Measurements from ENCODE around the gene NRDE2.

NRDE2 gene, protein sequence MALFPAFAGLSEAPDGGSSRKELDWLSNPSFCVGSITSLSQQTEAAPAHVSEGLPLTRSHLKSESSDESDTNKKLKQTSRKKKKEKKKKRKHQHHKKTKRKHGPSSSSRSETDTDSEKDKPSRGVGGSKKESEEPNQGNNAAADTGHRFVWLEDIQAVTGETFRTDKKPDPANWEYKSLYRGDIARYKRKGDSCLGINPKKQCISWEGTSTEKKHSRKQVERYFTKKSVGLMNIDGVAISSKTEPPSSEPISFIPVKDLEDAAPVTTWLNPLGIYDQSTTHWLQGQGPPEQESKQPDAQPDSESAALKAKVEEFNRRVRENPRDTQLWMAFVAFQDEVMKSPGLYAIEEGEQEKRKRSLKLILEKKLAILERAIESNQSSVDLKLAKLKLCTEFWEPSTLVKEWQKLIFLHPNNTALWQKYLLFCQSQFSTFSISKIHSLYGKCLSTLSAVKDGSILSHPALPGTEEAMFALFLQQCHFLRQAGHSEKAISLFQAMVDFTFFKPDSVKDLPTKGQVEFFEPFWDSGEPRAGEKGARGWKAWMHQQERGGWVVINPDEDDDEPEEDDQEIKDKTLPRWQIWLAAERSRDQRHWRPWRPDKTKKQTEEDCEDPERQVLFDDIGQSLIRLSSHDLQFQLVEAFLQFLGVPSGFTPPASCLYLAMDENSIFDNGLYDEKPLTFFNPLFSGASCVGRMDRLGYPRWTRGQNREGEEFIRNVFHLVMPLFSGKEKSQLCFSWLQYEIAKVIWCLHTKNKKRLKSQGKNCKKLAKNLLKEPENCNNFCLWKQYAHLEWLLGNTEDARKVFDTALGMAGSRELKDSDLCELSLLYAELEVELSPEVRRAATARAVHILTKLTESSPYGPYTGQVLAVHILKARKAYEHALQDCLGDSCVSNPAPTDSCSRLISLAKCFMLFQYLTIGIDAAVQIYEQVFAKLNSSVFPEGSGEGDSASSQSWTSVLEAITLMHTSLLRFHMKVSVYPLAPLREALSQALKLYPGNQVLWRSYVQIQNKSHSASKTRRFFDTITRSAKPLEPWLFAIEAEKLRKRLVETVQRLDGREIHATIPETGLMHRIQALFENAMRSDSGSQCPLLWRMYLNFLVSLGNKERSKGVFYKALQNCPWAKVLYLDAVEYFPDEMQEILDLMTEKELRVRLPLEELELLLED

DNA sequence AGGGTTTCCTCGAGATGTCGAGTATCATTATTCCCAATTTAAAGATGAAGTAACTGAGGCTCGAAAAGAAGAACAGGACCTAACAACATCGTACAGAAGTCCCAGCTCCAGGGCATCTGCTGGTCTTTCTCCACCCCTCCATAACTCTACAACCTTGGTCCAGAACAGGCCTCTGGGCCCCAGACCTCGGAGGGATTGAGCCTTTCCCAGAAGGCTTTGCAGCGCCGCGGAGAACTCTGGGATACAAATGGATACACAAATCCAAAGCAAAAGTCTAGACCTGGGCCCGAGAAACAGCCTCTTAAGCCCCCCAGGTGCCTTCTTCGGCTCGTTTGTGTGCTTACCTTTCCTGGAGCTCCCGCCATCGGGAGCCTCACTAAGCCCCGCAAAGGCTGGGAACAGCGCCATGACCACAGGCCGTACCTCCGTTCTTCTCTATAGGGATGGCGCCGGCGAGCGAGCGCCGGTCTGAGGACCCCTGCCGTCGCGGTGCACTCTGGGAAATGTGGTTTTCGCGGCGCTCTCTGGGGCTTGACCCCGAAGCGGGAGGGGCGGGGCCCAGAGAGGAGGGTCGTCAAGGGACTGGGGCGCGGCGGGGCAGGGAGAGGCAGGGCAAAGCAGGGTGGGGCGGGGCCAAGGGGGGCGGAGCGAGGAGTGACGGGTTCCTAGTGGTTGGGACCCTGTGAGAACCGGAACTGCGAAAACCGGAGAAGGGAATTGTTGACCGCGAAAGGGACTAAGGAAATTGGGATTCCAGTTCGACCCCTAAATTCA, at the start of gene NRDE2:
Gene NRDE2 (minus strand): TSS at position 445 of the 774 bp plus-strand sequence. CDS start 37 bp downstream, at position 408.
- TF ChIP-seq RAD21 (IDR thresholded peaks at IDR 0.05; ENCODE audit: low read depth) = no peak
- peak; percentile 84 for TF ChIP-seq YY1 (IDR thresholded peaks at IDR 0.05; ENCODE audit: low read depth)
- peak; percentile 4; the same call in 1 of the 2 replicates for TF ChIP-seq TAF1 (IDR thresholded peaks at IDR 0.05; ENCODE audit: low read depth)
- TF ChIP-seq TEAD4 (IDR thresholded peaks at IDR 0.05) = no peak
- no peak for TF ChIP-seq CEBPB (IDR thresholded peaks at IDR 0.05)
- peak; percentile 55; the same call in 1 of the 2 replicates for TF ChIP-seq ZBTB7A (IDR thresholded peaks at IDR 0.05; ENCODE audit: low read depth)
- TF ChIP-seq, protein P1, sequence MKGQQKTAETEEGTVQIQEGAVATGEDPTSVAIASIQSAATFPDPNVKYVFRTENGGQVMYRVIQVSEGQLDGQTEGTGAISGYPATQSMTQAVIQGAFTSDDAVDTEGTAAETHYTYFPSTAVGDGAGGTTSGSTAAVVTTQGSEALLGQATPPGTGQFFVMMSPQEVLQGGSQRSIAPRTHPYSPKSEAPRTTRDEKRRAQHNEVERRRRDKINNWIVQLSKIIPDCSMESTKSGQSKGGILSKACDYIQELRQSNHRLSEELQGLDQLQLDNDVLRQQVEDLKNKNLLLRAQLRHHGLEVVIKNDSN (IDR thresholded peaks at IDR 0.05) = no peak
- no peak for TF ChIP-seq NFIC (IDR thresholded peaks at IDR 0.05)
- peak; percentile 49; the same call in 1 of the 2 replicates for TF ChIP-seq TCF12 (IDR thresholded peaks at IDR 0.05; ENCODE audit: low read depth)
- TF ChIP-seq, protein P2, sequence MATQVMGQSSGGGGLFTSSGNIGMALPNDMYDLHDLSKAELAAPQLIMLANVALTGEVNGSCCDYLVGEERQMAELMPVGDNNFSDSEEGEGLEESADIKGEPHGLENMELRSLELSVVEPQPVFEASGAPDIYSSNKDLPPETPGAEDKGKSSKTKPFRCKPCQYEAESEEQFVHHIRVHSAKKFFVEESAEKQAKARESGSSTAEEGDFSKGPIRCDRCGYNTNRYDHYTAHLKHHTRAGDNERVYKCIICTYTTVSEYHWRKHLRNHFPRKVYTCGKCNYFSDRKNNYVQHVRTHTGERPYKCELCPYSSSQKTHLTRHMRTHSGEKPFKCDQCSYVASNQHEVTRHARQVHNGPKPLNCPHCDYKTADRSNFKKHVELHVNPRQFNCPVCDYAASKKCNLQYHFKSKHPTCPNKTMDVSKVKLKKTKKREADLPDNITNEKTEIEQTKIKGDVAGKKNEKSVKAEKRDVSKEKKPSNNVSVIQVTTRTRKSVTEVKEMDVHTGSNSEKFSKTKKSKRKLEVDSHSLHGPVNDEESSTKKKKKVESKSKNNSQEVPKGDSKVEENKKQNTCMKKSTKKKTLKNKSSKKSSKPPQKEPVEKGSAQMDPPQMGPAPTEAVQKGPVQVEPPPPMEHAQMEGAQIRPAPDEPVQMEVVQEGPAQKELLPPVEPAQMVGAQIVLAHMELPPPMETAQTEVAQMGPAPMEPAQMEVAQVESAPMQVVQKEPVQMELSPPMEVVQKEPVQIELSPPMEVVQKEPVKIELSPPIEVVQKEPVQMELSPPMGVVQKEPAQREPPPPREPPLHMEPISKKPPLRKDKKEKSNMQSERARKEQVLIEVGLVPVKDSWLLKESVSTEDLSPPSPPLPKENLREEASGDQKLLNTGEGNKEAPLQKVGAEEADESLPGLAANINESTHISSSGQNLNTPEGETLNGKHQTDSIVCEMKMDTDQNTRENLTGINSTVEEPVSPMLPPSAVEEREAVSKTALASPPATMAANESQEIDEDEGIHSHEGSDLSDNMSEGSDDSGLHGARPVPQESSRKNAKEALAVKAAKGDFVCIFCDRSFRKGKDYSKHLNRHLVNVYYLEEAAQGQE (IDR thresholded peaks at IDR 0.05; ENCODE audit: low read depth) = no peak
- TF ChIP-seq EGR1 (IDR thresholded peaks at IDR 0.05) = peak; percentile 15; the same call in 1 of the 2 replicates
- TF ChIP-seq FOXM1 (IDR thresholded peaks at IDR 0.05; ENCODE audit: borderline replicate concordance, low read depth) = no peak
- TF ChIP-seq CREB1 (IDR thresholded peaks at IDR 0.05; ENCODE audit: low read depth) = 0 out of 2 replicates have a peak, but pooled peaks have one; percentile 13
- TF ChIP-seq, protein P3, sequence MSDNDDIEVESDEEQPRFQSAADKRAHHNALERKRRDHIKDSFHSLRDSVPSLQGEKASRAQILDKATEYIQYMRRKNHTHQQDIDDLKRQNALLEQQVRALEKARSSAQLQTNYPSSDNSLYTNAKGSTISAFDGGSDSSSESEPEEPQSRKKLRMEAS (IDR thresholded peaks at IDR 0.05) = no peak
- TF ChIP-seq EP300 (IDR thresholded peaks at IDR 0.05; ENCODE audit: borderline replicate concordance) = no peak

DNA sequence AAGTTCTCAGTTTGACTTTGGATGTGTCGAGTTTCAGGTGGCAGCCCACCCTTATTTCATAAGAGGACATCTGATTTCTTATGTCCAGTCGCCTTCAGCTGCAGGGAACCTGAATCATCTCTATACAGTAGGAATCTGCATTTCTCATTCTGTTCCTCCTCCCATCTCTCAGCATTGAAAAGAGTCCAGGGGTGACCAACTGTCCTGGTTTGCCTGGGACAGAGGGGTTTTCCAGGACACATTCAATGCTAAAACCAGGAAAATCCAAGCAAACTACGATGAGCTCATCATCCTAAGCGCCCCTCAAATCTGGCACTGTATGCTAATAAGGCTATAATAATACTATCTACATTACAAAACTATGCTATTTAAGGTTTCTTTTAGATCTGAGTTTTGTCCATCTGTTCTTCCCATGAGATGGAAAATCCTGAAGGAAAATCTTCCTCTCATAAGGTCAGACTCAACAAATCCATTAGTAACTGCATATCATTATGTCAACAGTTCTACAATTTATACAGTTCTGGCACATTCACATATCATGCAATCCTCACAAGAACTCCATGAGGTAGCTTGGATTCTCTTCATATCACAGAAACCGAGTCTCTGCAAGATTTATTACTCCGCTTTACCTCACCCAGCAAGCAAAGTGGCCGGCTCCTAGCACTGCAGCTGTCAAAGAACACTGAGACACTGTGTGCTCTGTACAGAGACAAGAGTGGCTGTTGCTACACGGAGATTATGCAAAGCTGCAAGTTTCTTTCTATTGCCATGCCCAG, 49.5 kb upstream of the NRDE2 start:
- TF ChIP-seq EP300 (IDR thresholded peaks at IDR 0.05; ENCODE audit: borderline replicate concordance) (no peak), CEBPB (IDR thresholded peaks at IDR 0.05) (no peak), ZBTB7A (IDR thresholded peaks at IDR 0.05; ENCODE audit: low read depth) (no peak), RAD21 (IDR thresholded peaks at IDR 0.05; ENCODE audit: low read depth) (no peak), TEAD4 (IDR thresholded peaks at IDR 0.05) (no peak), FOXM1 (IDR thresholded peaks at IDR 0.05; ENCODE audit: borderline replicate concordance, low read depth) (no peak), TAF1 (IDR thresholded peaks at IDR 0.05; ENCODE audit: low read depth) (no peak), YY1 (IDR thresholded peaks at IDR 0.05; ENCODE audit: low read depth) (no peak), NFIC (IDR thresholded peaks at IDR 0.05) (no peak), TCF12 (IDR thresholded peaks at IDR 0.05; ENCODE audit: low read depth) (no peak), EGR1 (IDR thresholded peaks at IDR 0.05) (no peak), CREB1 (IDR thresholded peaks at IDR 0.05; ENCODE audit: low read depth) (no peak)
- TF ChIP-seq, protein P2 (IDR thresholded peaks at IDR 0.05; ENCODE audit: low read depth) = no peak
- TF ChIP-seq, protein P3 (IDR thresholded peaks at IDR 0.05) = no peak
- TF ChIP-seq, protein P1 (IDR thresholded peaks at IDR 0.05) = no peak

DNA sequence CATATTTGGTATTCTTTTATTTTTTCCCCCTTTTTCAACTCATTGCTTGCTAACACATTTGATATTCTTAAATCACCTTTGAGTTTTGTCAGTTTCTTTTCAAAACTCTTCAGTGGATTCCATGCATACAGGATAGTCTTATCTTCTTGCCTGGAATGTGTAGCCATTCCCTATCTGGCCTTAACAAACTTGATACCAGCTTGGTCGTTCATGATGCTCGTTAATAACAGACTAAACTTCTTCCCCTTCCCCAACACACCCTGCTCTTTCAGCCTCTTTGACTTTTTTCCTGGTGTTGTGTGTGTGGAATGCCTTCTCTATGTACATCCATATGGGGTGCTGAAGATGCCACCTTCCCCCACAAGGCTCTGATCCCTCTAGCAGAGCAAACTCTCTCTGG, 47.4 kb upstream of the NRDE2 start:
- TF ChIP-seq RAD21 (IDR thresholded peaks at IDR 0.05; ENCODE audit: low read depth) (no peak), YY1 (IDR thresholded peaks at IDR 0.05; ENCODE audit: low read depth) (no peak), CEBPB (IDR thresholded peaks at IDR 0.05) (no peak), ZBTB7A (IDR thresholded peaks at IDR 0.05; ENCODE audit: low read depth) (no peak), EGR1 (IDR thresholded peaks at IDR 0.05) (no peak)
